Kidney (tissue), 14 donors: Measurements from ENCODE around the gene UCHL3. TPM values are rescaled to one million over a fixed set of nuclear protein-coding genes. Genes with fewer than 3 reads are reported as not detected.

ENCODE experiments used
- DNase-seq, 5 donors: peaks; one replicate each; pipeline ENCODE4 v3.0.0-alpha.2; 2013 to 2020
- FAIRE-seq: peaks from 2 replicates; lab custom pipeline; 2012; peaks lifted over from hg19 to GRCh38; lab: Jason Lieb, UNC
- H3K27ac ChIP-seq, 2 donors: one replicate each; pipeline ENCODE4 v1.7.0; 2013; ENCODE audit warnings: low read depth in 2 of 2, low read length in 2 of 2, inconsistent platforms in 1 of 2
- H3K27me3 ChIP-seq: one replicate; pipeline ENCODE4 v1.7.1; 2013; ENCODE audit warnings: low read length, inconsistent platforms; ENCODE audit not compliant: control insufficient read depth, insufficient read depth
- H3K36me3 ChIP-seq, 3 donors: one replicate each; pipeline versions ENCODE4 v1.7.0 to v1.7.1; 2013; ENCODE audit warnings: low read length in 3 of 3, control low read depth in 1 of 3, inconsistent platforms in 1 of 3; ENCODE audit not compliant: insufficient read depth in 3 of 3, control insufficient read depth in 2 of 3
- H3K4me1 ChIP-seq, 3 donors: one replicate each; pipeline versions ENCODE4 v1.7.0 to v1.7.1; 2013; ENCODE audit warnings: low read length in 3 of 3, inconsistent platforms in 1 of 3, low read depth in 1 of 3; ENCODE audit not compliant: control insufficient read depth in 2 of 3, insufficient read depth in 2 of 3
- H3K4me3 ChIP-seq, 3 donors: one replicate each; pipeline versions ENCODE4 v1.7.0 to v1.8.1; 2013; ENCODE audit warnings: low read length in 3 of 3, control low read depth in 1 of 3, inconsistent platforms in 1 of 3
- H3K9ac ChIP-seq, 3 donors: one replicate each; pipeline versions ENCODE4 v1.7.0 to v1.7.1; 2013; ENCODE audit warnings: low read length in 3 of 3, control low read depth in 1 of 3, inconsistent platforms in 1 of 3
- H3K9me3 ChIP-seq, 3 donors: one replicate each; pipeline versions ENCODE4 v1.7.0 to v1.7.1; 2013; ENCODE audit warnings: low read length in 3 of 3, control low read depth in 1 of 3, inconsistent platforms in 1 of 3; ENCODE audit not compliant: control insufficient read depth in 2 of 3, insufficient read depth in 1 of 3
- CTCF ChIP-seq: IDR thresholded peaks from 3 replicates; pipeline ENCODE4 v1.5.1; 2012; ENCODE audit warnings: mild to moderate bottlenecking, moderate library complexity, borderline replicate concordance; ENCODE audit not compliant: insufficient read depth; ENCODE audit errors: extremely low read depth
- intact Hi-C: fragments of 100-400 bp; cut with DNase I; formaldehyde crosslinking; loops from one replicate; pipeline ENCODE4 v1.11.1; 2022
- polyA plus RNA-seq: library from polyadenylated mRNA; stranded (reverse); fragments of 350-450 nt; fragmentation: Illumina TruSeq; extraction: RNeasy Lipid Tissue Mini Kit (QIAGEN cat#74804); gene quantifications from one replicate; pipeline ENCODE4 v1.2.3, GENCODE V29; 2014; ENCODE audit warnings: low read depth, low replicate concordance; ENCODE audit not compliant: insufficient read depth
- total RNA-seq: library from RNA; stranded (reverse); fragmentation: NEBNext Ultra II Directional; extraction: Animal tissue kit (Norgen Biotek cat#: 25700); gene quantifications from one replicate; pipeline ENCODE4 v1.2.1, GENCODE V29; 2021
- donor health status: control.
- donor health status: control.
- donor health status: control.
- donor health status: control.
- donor health status: control.
- donor health status: DM: yes; HTN: yes; CAD: no.
- donor health status: Normal renal cell carcinoma (clear cell type).

Gene UCHL3
- total and polyA plus RNA-seq, 2 donors from 2014 or later, result 26.0 to 65.0 TPM

GRCh38 chr13:75651013-75651412 is 101.4 kb downstream of the UCHL3 start:
- no peak overlapping the region for H3K4me3 ChIP-seq
- peaks cover 0 to 2% (median 0%) of the 10 kb centered on the region in 3 donors for H3K36me3 ChIP-seq
- H3K27ac ChIP-seq, result no peak overlapping the region
- no peaks in the 10 kb centered on the region for H3K9me3 ChIP-seq
- H3K9ac ChIP-seq, result no peak overlapping the region
- no peak for FAIRE-seq
- no peaks in the 10 kb centered on the region for H3K4me1 ChIP-seq
- H3K27me3 ChIP-seq, result no peaks in the 10 kb centered on the region
- DNase-seq, result no peak
- intact Hi-C loops, result no loop called here
- TF ChIP-seq CTCF, result no peak

DNA sequence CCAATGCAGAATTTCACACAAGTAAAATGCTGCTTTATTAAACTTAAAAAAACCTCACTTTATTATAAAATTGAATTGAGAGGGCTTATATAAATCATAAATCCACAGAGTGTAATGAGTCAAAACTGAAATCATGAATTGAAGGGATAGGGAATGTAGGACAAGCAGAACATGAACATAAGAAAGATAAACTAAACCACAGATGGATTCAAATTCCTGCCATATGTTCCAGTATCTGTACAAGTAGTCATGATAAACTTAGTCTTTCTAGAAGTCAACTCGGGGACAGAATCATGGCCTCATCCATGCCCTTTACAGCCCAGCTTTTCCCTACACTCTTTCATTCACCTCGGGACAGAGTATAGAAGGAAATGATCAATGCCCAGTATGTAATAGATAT is 103.1 kb downstream of the UCHL3 start:
- Histone ChIP-seq H3K9ac (no peak overlapping the region), H3K4me3 (no peak overlapping the region), H3K27me3 (no peaks in the 10 kb centered on the region), H3K36me3 (peaks cover 0 to 2% (median 0%) of the 10 kb centered on the region in 3 donors), H3K4me1 (no peaks in the 10 kb centered on the region), H3K9me3 (no peaks in the 10 kb centered on the region), H3K27ac (no peak overlapping the region)
- intact Hi-C loops, result no loop called here
- DNase-seq (no peak), FAIRE-seq (no peak)
- TF ChIP-seq CTCF, result no peak

Other genes starting within 250 kb of the UCHL3 start
- 51.8 TPM for gene TBC1D4, start 67.6 kb upstream of the UCHL3 start, total RNA-seq
- gene TBC1D4, start 67.6 kb upstream of the UCHL3 start, polyA plus RNA-seq, result 14.7 TPM
- gene COMMD6, start 11.9 kb upstream of the UCHL3 start, total RNA-seq, result 148 TPM
- 438 TPM for gene COMMD6, start 11.9 kb upstream of the UCHL3 start, polyA plus RNA-seq
- 138 TPM for gene LMO7, start 86.5 kb downstream of the UCHL3 start, total RNA-seq
- 44.0 TPM for gene LMO7, start 86.5 kb downstream of the UCHL3 start, polyA plus RNA-seq